A549 (cell line): ENCODE measurements around the gene LRFN4. TPM values are rescaled to one million over a fixed set of nuclear protein-coding genes. Genes with fewer than 3 reads are reported as not detected.
A peak's percentile ranks its signal among the peaks of the same experiment; 100 is the strongest.

Experiments used
- ATAC-seq, 2 experiments: fragments of 200-7000 bp in 1 of 2; fragments of >200 bp in 1 of 2; cut with Nextera tagmentation in 1 of 2; cut with Tn5 transposase in 1 of 2; 3 replicates each; pipeline versions ENCODE4 v1.8.0 to v1.9.1; 2018 to 2020; ENCODE audit warnings: mild to moderate bottlenecking in 1 of 2, moderate library complexity in 1 of 2
- CTCF ChIA-PET: fragments of 300-600 bp; sonication (Branson Sonifier 250); formaldehyde crosslinking; extraction: SDS; loops from one replicate; lab custom pipeline; 2021; ENCODE audit warnings: antibody characterized with exemption, inconsistent platforms; lab: Yijun Ruan, JAX
- POLR2A ChIA-PET: fragments of 350-600 bp; formaldehyde crosslinking; extraction: SDS; loops from one replicate; lab custom pipeline; 2021; ENCODE audit warnings: antibody characterized with exemption, inconsistent platforms; lab: Yijun Ruan, JAX
- DNase-seq, 2 experiments: peaks; one replicate each; pipeline versions ENCODE4 v3.0.0 to v3.0.0-alpha.2; 2011 to 2016; ENCODE audit warnings: low read depth in 1 of 2, low spot score in 1 of 2
- FAIRE-seq: peaks from 2 replicates; lab custom pipeline; 2011; peaks lifted over from hg19 to GRCh38; lab: Jason Lieb, UNC
- H3K27ac ChIP-seq, 2 experiments: fragments of >200 bp; sonication (Bioruptor Twin); formaldehyde crosslinking; 3 replicates each; pipeline ENCODE4 v1.5.1; 2016 to 2017
- H3K4me1 ChIP-seq: fragments of >200 bp; sonication (Bioruptor Twin); formaldehyde crosslinking; 3 replicates; pipeline ENCODE4 v1.6.1; 2016
- H3K4me2 ChIP-seq: fragments of >200 bp; sonication (Bioruptor Twin); formaldehyde crosslinking; 3 replicates; pipeline ENCODE4 v1.6.1; 2016
- H3K4me3 ChIP-seq: fragments of >200 bp; sonication (Bioruptor Twin); formaldehyde crosslinking; 3 replicates; pipeline ENCODE4 v1.5.1; 2016
- H3K9me3 ChIP-seq: fragments of >200 bp; sonication (Bioruptor Twin); formaldehyde crosslinking; 3 replicates; pipeline ENCODE4 v1.6.1; 2016
- CBX2 ChIP-seq: fragments of 200-600 bp; sonication (generic); IDR thresholded peaks from 2 replicates; pipeline ENCODE4 v1.6.1; 2016; ENCODE audit warnings: low read depth, mild to moderate bottlenecking, borderline replicate concordance
- CTCF ChIP-seq: fragments of >200 bp; sonication (Bioruptor Twin); formaldehyde crosslinking; IDR thresholded peaks from 3 replicates; pipeline ENCODE4 v1.5.1; 2016
- EHF ChIP-seq: fragments of 250-450 bp; sonication (Bioruptor Pico); IDR thresholded peaks from 2 replicates; pipeline ENCODE4 v1.5.0; 2020; ENCODE audit warnings: mild to moderate bottlenecking
- FOSL2 ChIP-seq, 2 experiments: fragments of 450-650 bp in 1 of 2; fragments of >200 bp in 1 of 2; sonication (Bioruptor Twin) in 1 of 2; formaldehyde crosslinking; IDR thresholded peaks; 2 replicates each; pipeline versions ENCODE4 v1.5.0 to v1.6.1; 2016 to 2020; ENCODE audit warnings: mild to moderate bottlenecking in 1 of 2, moderate library complexity in 1 of 2
- FOXS1 ChIP-seq: fragments of 250-450 bp; sonication (Bioruptor Pico); IDR thresholded peaks from 2 replicates; pipeline ENCODE4 v1.5.0; 2020; ENCODE audit warnings: mild to moderate bottlenecking, moderate library complexity
- JUN ChIP-seq, 2 experiments: fragments of >200 bp; sonication (Bioruptor Twin); formaldehyde crosslinking; IDR thresholded peaks; 2 replicates in 1 of 2; 3 replicates in 1 of 2; pipeline ENCODE4 v1.6.1; 2016 to 2017
- MAFK ChIP-seq: fragments of 450-650 bp; IDR thresholded peaks from 2 replicates; pipeline ENCODE4 v1.6.1; 2014; ENCODE audit not compliant: partially characterized antibody
- NPAS2 ChIP-seq: fragments of 250-450 bp; sonication (Bioruptor Pico); IDR thresholded peaks from 2 replicates; pipeline ENCODE4 v1.8.0; 2022; ENCODE audit warnings: mild to moderate bottlenecking, moderate library complexity, borderline replicate concordance
- PHF8 ChIP-seq: fragments of 200-600 bp; sonication (generic); IDR thresholded peaks from 2 replicates; pipeline ENCODE4 v1.6.1; 2016; ENCODE audit warnings: low read depth, mild to moderate bottlenecking, antibody characterized with exemption, moderate library complexity, borderline replicate concordance
- POLR2A ChIP-seq: IDR thresholded peaks from 2 replicates; pipeline ENCODE4 v1.6.1; 2012; ENCODE audit warnings: mild to moderate bottlenecking, low read length
- RAD21 ChIP-seq, 2 experiments: fragments of >200 bp in 1 of 2; sonication (Bioruptor Twin) in 1 of 2; formaldehyde crosslinking in 1 of 2; IDR thresholded peaks in 1 of 2; conservative IDR thresholded peaks in 1 of 2; 2 replicates in 1 of 2; 3 replicates in 1 of 2; pipeline ENCODE4 v1.6.1; 2012 to 2018; ENCODE audit warnings: inconsistent platforms in 1 of 2
- SMC3 ChIP-seq: fragments of >200 bp; sonication (Bioruptor Twin); formaldehyde crosslinking; IDR thresholded peaks from 3 replicates; pipeline ENCODE4 v1.6.1; 2018; ENCODE audit warnings: inconsistent platforms
- USF2 ChIP-seq: fragments of 450-650 bp; IDR thresholded peaks from 2 replicates; pipeline ENCODE4 v1.6.1; 2014; ENCODE audit warnings: antibody characterized with exemption
- ZFP36 ChIP-seq: fragments of 450-650 bp; IDR thresholded peaks from 2 replicates; pipeline ENCODE4 v1.6.1; 2014; ENCODE audit warnings: borderline replicate concordance; ENCODE audit not compliant: partially characterized antibody
- ZSCAN20 ChIP-seq: fragments of 250-450 bp; sonication (Bioruptor Pico); IDR thresholded peaks from 2 replicates; pipeline ENCODE4 v1.8.0; 2022; ENCODE audit warnings: mild to moderate bottlenecking, moderate library complexity
- WGBS: methylation state at CpG from one replicate; pipeline ENCODE4 v1.1.6; 2017; ENCODE audit errors: missing lambda C conversion rate; 5-methylcytosine and 5-hydroxymethylcytosine counted together
- polyA plus RNA-seq, 4 experiments: library from polyadenylated mRNA; depleted of rRNA in 3 of 4; stranded (reverse); fragments of >200 nt; fragmentation: RNase III in 1 of 4; extraction: RNeasy Plus Mini Kit Qiagen cat#74134 plus additional on column Dnase treatment in 1 of 4; gene quantifications; 2 replicates in 3 of 4; 3 replicates in 1 of 4; pipeline ENCODE4 v1.2.3, GENCODE V29; 2011 to 2017
- TF ChIP-seq, protein P1 (sequence below): IDR thresholded peaks from 2 replicates; pipeline ENCODE4 v1.6.1; 2012

The LRFN4 gene
- polyA plus RNA-seq, 2 of the 4 experiments (the other 2 are of a cell fraction) = 8.8 to 50.0 TPM

DNA sequence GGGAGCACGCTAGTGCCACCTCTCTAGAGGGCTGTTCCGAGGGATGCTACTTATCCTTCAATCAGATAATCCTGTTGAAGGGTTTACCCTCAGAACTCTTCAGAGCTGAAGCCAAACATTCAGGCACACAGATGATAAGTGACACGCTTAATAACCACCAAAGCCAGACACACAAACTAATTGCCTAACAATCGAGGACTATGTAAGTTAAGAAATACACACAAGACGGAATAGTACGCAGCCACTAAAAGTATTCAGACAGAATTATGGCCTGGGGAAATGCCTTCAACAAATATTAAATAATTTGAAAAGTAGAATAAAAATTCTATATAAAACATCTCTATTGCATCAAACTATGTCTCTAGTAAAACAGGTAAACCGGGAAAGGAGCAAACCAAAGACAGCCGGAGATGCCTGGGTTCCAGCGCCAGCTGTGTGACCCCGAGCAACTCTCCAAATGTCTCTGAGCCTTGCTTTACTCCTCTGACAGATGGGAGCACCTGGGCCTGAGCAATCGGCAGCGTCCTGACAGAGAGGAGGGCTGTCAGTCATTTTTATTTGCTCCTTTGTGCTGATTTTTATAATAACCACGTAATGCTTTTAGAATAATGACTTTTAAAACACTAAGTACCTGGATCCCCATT, 11.3 kb downstream of the LRFN4 start:
- FAIRE-seq = no peak
- POLR2A ChIA-PET = no interaction called here
- no peaks in the 10 kb centered on the region for H3K9me3 ChIP-seq
- TF ChIP-seq MAFK = no peak
- TF ChIP-seq PHF8 = no peak
- no peak for TF ChIP-seq ZFP36
- no peak for TF ChIP-seq NPAS2 (CRISPR knock-in tag)
- TF ChIP-seq POLR2A = no peak
- no peak for TF ChIP-seq CBX2
- TF ChIP-seq EHF (CRISPR knock-in tag) = no peak
- TF ChIP-seq JUN (IDR thresholded peaks at IDR 0.05) = no peak
- TF ChIP-seq CTCF = no peak
- no peak for TF ChIP-seq FOXS1
- no peak for TF ChIP-seq FOSL2 (IDR thresholded peaks at IDR 0.05)
- TF ChIP-seq FOSL2 (CRISPR knock-in tag; IDR thresholded peaks at IDR 0.05) = no peak
- no peak for TF ChIP-seq RAD21 (conservative IDR thresholded peaks at IDR 0.05 in 1 of 2, IDR thresholded peaks at IDR 0.05 in 1 of 2)
- TF ChIP-seq, all 56 proteins: peak for 0
- no peak overlapping the region for H3K27ac ChIP-seq
- H3K4me3 ChIP-seq = no peak overlapping the region
- DNase-seq (no peak), ATAC-seq (no peak)
- 92% methylated on average over 13 of the region's 13 CpGs for WGBS
- H3K4me1 ChIP-seq = peaks cover 6% of the 10 kb centered on the region
- CTCF ChIA-PET = interaction anchor here (0.9 to 11.6 kb wide), 6 partner anchors 15 to 185 kb away, joined by 3 to 135 read pairs (median 3); no protein-coding TSS in a partner anchor
- no peak overlapping the region for H3K4me2 ChIP-seq

DNA sequence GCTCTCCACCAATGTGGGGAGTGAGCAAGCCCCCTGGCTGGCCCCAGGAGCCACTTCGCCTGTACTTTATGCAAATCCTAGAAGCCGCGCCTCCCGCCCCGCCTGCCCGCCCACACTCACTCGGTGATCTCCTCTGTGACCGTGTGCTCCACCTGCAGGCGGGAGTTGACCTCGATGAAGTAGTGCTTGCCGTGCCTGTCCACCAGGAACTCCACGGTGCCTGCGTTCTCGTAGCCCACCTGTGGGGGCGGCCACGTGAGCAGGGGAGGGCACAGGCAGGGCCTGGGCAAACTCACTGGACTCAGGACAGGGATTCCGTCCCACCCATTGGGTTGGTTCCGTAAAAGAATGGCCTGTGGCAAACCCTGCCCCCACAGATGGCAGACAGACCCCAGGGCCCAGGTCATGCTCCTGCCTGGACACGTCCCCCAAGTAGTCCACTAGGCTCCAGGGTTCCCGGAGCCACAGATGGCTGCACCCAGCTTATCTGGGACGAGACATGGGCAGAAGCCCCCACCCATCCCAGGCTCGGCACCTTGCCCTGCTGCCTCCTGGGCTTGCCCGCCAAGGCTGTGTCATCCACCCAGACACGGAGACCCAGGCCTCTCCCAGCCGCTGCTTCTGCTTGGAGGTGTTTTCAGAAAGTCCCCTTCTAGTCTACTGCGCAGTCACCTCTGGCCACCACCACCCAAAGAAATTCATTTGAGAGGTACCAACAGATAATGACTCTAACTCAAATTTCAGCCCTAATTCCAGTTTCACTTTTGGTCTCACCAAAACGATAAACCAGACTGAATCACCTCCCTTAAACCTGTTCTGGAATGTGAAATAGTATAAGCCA, 12.1 kb downstream of the LRFN4 start:
- Histone ChIP-seq H3K27ac (peak overlapping the region; percentile 31 to 76; a peak in 3 of 6 replicates), H3K4me2 (no peak overlapping the region), H3K9me3 (no peaks in the 10 kb centered on the region), H3K4me3 (no peak overlapping the region), H3K4me1 (peaks cover 6% of the 10 kb centered on the region)
- FAIRE-seq (no peak), DNase-seq (peak; percentile 86 to 89), ATAC-seq (peak; percentile 75 to 92)
- 71% methylated on average over 20 of the region's 27 CpGs for WGBS
- TF ChIP-seq USF2 (0 out of 2 replicates have a peak, but pooled peaks have one; percentile 25), ZSCAN20 (no peak), SMC3 (peak; percentile 43), RAD21 (conservative IDR thresholded peaks at IDR 0.05 in 1 of 2, IDR thresholded peaks at IDR 0.05 in 1 of 2) (peak; percentile 29 to 43; a peak in 4 of 5 replicates), CTCF (peak; percentile 45)
- TF ChIP-seq, protein P1, sequence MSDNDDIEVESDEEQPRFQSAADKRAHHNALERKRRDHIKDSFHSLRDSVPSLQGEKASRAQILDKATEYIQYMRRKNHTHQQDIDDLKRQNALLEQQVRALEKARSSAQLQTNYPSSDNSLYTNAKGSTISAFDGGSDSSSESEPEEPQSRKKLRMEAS = peak; percentile 47; the same call in 1 of the 2 replicates
- ChIA-PET POLR2A (no interaction called here), CTCF (interaction anchor here (1.9 to 11.6 kb wide), 3 partner anchors 9 to 107 kb away, joined by 8 to 135 read pairs (median 13); partner anchors contain the start of gene C11orf86)
